Measurements from ENCODE around the gene PFN3.
A peak's percentile ranks its signal among the peaks of the same experiment; 100 is the strongest.

The PFN3 gene

DNA sequence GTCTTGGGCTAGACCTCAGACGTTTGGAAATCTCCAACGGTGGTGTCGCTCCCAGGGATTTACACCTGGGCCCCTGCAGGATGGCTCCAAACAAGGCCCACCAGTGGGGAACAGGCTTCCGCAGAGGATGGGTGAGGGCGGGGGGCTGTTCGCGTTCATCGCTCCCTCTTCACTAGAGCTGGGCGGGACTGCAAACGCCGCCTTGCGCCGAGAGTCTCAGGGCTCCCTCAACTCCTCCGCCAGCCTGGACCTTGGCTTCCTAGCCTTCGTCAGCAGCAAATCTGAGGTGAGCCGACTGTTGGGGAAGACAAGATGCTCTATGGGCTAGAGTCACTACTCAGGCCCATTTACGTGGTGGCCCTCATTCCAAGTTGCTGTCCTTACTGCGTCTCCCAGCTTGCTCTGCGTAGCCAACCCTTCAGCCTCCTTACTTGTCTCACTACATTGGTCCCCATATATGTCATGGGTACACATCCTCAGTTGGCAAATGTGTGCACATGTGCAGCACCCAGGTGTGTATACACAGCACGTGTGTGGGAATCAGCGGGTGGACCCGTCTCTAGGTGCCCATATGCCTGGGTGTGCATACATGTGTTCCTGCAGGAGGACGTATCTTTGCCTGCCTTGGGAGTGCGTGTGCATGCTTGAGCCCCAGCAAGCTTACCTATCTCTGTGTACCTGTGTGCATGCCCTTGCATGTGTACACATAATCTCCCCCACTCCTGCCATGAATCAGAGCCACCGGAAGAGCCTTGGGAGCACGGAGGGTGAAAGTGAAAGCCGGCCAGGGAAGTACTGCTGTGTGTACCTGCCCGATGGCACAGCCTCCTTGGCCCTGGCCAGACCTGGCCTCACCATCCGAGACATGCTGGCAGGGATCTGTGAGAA, 32.2 kb downstream of the PFN3 start (continued):
- TF ChIP-seq, protein P1, sequence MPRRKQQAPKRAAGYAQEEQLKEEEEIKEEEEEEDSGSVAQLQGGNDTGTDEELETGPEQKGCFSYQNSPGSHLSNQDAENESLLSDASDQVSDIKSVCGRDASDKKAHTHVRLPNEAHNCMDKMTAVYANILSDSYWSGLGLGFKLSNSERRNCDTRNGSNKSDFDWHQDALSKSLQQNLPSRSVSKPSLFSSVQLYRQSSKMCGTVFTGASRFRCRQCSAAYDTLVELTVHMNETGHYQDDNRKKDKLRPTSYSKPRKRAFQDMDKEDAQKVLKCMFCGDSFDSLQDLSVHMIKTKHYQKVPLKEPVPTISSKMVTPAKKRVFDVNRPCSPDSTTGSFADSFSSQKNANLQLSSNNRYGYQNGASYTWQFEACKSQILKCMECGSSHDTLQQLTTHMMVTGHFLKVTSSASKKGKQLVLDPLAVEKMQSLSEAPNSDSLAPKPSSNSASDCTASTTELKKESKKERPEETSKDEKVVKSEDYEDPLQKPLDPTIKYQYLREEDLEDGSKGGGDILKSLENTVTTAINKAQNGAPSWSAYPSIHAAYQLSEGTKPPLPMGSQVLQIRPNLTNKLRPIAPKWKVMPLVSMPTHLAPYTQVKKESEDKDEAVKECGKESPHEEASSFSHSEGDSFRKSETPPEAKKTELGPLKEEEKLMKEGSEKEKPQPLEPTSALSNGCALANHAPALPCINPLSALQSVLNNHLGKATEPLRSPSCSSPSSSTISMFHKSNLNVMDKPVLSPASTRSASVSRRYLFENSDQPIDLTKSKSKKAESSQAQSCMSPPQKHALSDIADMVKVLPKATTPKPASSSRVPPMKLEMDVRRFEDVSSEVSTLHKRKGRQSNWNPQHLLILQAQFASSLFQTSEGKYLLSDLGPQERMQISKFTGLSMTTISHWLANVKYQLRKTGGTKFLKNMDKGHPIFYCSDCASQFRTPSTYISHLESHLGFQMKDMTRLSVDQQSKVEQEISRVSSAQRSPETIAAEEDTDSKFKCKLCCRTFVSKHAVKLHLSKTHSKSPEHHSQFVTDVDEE (CRISPR knock-in tag; IDR thresholded peaks at IDR 0.05): no peak
- no peak for TF ChIP-seq RARB (CRISPR knock-in tag; IDR thresholded peaks at IDR 0.05)

DNA sequence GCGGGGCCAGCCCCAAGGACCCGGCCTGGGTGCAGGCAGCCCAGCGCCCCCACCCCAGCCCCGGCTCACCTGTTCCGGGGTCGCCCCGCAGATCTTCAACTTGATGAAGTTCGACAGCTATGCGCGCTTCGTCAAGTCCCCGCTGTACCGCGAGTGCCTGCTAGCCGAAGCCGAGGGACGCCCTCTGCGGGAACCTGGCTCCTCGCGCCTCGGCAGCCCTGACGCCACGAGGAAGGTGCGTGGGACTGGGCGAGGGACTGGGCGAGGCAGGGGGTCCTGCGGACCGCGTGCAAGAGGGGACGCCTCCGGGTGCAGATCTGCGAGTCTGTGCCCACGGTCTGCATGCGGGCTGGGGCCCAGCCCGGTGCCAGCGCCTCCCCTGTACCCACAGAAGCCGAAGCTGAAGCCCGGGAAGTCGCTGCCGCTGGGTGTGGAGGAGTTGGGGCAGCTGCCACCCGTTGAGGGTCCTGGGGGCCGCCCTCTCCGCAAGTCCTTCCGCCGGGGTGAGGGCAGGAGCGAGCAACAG, 33.1 kb downstream of the PFN3 start:
- no peak for TF ChIP-seq OSR1 (CRISPR knock-in tag; IDR thresholded peaks at IDR 0.05)
- peak; percentile 9; the same call in 1 of the 3 replicates for ATAC-seq

DNA sequence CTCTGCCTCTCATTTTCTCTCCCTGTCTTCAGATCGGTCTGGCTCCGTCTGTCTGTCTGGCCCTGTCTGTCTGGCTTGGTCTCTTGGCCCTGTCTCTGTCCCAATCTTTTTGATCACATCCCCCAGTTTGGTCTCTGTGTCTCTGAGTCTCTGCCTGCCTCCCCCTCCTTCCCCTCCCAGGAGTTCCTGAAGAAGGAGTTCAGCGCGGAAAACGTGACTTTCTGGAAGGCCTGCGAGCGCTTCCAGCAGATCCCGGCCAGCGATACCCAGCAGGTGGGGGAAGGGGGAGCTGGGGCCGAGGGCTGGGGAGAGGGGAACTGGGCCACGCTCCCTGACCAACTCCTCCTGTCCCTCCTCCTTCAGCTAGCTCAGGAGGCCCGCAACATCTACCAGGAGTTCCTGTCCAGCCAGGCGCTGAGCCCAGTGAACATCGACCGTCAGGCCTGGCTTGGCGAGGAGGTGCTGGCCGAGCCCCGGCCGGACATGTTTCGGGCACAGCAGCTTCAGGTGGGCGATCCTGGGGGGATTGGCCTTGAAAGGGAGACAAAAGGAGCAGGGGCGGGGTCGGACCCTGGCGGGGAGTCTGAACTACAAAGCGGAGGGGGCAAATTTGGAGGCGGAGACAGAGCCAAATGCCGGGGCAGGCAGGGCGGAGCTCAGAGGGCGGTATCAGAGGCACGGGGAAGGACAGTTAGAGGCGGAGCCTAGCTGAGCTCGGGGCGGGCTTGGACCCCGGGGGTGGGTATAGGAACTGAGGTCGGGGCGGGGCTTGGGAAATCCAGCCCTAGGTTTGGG, 33.7 kb downstream of the PFN3 start:
- peak; percentile 92 for ATAC-seq
- TF ChIP-seq SNAI2 (CRISPR knock-in tag; IDR thresholded peaks at IDR 0.05): no peak
- TF ChIP-seq ZNF565 (CRISPR knock-in tag; conservative IDR thresholded peaks at IDR 0.05; ENCODE audit: low read depth): no peak
- TF ChIP-seq TCF4 (CRISPR knock-in tag; IDR thresholded peaks at IDR 0.05; ENCODE audit: borderline replicate concordance): no peak
- no peak for TF ChIP-seq ESRRG (CRISPR knock-in tag; IDR thresholded peaks at IDR 0.05)
- TF ChIP-seq ZC3H10 (CRISPR knock-in tag; IDR thresholded peaks at IDR 0.05): no peak
- no peak for TF ChIP-seq ZFP3 (CRISPR knock-in tag; IDR thresholded peaks at IDR 0.05)
- TF ChIP-seq, protein P2, sequence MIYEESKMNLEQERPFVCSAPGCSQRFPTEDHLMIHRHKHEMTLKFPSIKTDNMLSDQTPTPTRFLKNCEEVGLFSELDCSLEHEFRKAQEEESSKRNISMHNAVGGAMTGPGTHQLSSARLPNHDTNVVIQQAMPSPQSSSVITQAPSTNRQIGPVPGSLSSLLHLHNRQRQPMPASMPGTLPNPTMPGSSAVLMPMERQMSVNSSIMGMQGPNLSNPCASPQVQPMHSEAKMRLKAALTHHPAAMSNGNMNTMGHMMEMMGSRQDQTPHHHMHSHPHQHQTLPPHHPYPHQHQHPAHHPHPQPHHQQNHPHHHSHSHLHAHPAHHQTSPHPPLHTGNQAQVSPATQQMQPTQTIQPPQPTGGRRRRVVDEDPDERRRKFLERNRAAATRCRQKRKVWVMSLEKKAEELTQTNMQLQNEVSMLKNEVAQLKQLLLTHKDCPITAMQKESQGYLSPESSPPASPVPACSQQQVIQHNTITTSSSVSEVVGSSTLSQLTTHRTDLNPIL (CRISPR knock-in tag; IDR thresholded peaks at IDR 0.05; ENCODE audit: low read depth): no peak
- no peak for TF ChIP-seq RARB (CRISPR knock-in tag; IDR thresholded peaks at IDR 0.05)
- TF ChIP-seq, protein P3, sequence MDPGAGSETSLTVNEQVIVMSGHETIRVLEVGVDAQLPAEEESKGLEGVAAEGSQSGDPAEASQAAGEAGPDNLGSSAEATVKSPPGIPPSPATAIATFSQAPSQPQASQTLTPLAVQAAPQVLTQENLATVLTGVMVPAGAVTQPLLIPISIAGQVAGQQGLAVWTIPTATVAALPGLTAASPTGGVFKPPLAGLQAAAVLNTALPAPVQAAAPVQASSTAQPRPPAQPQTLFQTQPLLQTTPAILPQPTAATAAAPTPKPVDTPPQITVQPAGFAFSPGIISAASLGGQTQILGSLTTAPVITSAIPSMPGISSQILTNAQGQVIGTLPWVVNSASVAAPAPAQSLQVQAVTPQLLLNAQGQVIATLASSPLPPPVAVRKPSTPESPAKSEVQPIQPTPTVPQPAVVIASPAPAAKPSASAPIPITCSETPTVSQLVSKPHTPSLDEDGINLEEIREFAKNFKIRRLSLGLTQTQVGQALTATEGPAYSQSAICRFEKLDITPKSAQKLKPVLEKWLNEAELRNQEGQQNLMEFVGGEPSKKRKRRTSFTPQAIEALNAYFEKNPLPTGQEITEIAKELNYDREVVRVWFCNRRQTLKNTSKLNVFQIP (CRISPR knock-in tag; IDR thresholded peaks at IDR 0.05; ENCODE audit: borderline replicate concordance, low read depth): no peak
- no peak for TF ChIP-seq ZNF8 (CRISPR knock-in tag; IDR thresholded peaks at IDR 0.05)
- no peak for TF ChIP-seq BACH2 (CRISPR knock-in tag; IDR thresholded peaks at IDR 0.05; ENCODE audit: borderline replicate concordance)
- TF ChIP-seq CSDC2 (CRISPR knock-in tag; IDR thresholded peaks at IDR 0.05): no peak
- no peak for TF ChIP-seq ZFP30 (CRISPR knock-in tag; IDR thresholded peaks at IDR 0.05)
- no peak for TF ChIP-seq TOX (CRISPR knock-in tag; IDR thresholded peaks at IDR 0.05; ENCODE audit: borderline replicate concordance)
- no peak for TF ChIP-seq OSR1 (CRISPR knock-in tag; IDR thresholded peaks at IDR 0.05)
- TF ChIP-seq GLIS3 (CRISPR knock-in tag; IDR thresholded peaks at IDR 0.05): no peak
- TF ChIP-seq ARNTL (CRISPR knock-in tag; IDR thresholded peaks at IDR 0.05; ENCODE audit: borderline replicate concordance, low read depth): no peak
- TF ChIP-seq ISL1 (CRISPR knock-in tag; IDR thresholded peaks at IDR 0.05): no peak
- TF ChIP-seq ZNF70 (CRISPR knock-in tag; IDR thresholded peaks at IDR 0.05): no peak

DNA sequence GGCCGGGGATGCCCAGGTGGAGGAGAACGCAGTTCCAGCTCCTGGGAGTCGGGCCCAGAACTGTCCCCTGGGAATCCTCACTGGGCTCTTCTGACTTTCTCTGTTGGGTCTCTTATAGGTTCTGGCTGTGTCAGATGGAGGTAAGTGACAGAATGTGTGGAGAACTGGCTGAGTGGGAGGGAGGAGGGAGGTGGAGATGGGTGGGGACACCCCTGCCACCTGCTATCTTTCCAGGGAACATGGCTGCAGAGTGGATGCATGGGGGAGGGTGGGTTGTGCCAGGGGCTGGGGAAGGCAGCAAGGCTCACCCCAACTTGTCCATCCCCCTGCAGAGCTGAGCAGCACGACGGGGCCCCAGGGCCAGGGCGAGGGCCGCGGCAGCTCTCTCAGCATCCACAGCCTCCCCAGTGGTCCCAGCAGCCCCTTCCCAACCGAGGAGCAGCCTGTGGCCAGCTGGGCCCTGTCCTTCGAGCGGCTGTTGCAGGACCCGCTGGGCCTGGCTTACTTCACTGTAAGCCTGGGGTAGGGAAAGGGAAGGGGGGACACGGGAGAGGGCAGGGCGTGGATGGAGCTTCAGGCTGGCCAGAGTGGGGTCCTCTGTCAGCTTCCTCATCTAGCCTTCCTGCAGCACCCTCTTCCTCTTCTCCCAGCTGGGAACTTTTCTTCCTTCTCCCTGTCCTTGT, 34.5 kb downstream of the PFN3 start:
- 0 out of 3 replicates have a peak, but pooled peaks have one; percentile 0 for ATAC-seq
- TF ChIP-seq ZNF8 (CRISPR knock-in tag; IDR thresholded peaks at IDR 0.05) (no peak), CSDC2 (CRISPR knock-in tag; IDR thresholded peaks at IDR 0.05) (no peak), TOX (CRISPR knock-in tag; IDR thresholded peaks at IDR 0.05; ENCODE audit: borderline replicate concordance) (no peak)
- TF ChIP-seq, protein P4, sequence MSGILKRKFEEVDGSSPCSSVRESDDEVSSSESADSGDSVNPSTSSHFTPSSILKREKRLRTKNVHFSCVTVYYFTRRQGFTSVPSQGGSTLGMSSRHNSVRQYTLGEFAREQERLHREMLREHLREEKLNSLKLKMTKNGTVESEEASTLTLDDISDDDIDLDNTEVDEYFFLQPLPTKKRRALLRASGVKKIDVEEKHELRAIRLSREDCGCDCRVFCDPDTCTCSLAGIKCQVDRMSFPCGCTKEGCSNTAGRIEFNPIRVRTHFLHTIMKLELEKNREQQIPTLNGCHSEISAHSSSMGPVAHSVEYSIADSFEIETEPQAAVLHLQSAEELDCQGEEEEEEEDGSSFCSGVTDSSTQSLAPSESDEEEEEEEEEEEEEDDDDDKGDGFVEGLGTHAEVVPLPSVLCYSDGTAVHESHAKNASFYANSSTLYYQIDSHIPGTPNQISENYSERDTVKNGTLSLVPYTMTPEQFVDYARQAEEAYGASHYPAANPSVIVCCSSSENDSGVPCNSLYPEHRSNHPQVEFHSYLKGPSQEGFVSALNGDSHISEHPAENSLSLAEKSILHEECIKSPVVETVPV (CRISPR knock-in tag; IDR thresholded peaks at IDR 0.05): no peak
- TF ChIP-seq, protein P1 (CRISPR knock-in tag; IDR thresholded peaks at IDR 0.05): no peak
- TF ChIP-seq, protein P3 (CRISPR knock-in tag; IDR thresholded peaks at IDR 0.05; ENCODE audit: borderline replicate concordance, low read depth): no peak

Data from SK-N-SH treated with all-trans-retinoic acid at 6 μM for 48 hours (cell line).